MCF 10A (cell line): ENCODE data around the gene CTPS2. TPM values are rescaled to one million over a fixed set of nuclear protein-coding genes. Genes with fewer than 3 reads are reported as not detected.
"Not testable (repeated sequence)": the region's sequence is repeated elsewhere in the genome, so short reads cannot be mapped to it uniquely, and the experiment has no call there.

Experiments
- BruUV-seq: library from RNA; stranded (reverse); fragments of 400-500 nt; replicated peaks from 2 replicates; lab custom pipeline; 2021; lab: Mats Ljungman, UMichigan
- CTCF ChIA-PET: fragments of 300-600 bp; sonication (Branson Sonifier 250); formaldehyde crosslinking; extraction: SDS; loops from one replicate; lab custom pipeline; 2021; ENCODE audit warnings: antibody characterized with exemption, inconsistent platforms; lab: Yijun Ruan, JAX
- POLR2A ChIA-PET: fragments of 300-600, 350-650 bp; sonication (Branson Sonifier 250); formaldehyde crosslinking; extraction: SDS; loops from one replicate; lab custom pipeline; 2020; ENCODE audit warnings: antibody characterized with exemption, inconsistent platforms; lab: Yijun Ruan, JAX
- DNase-seq: peaks from one replicate; pipeline ENCODE4 v3.0.0-alpha.2; 2018; ENCODE audit not compliant: unreplicated experiment
- H3K27ac Mint-ChIP-seq: one replicate; pipeline ENCODE4 v1.8.0; 2022; ENCODE audit warnings: mild to moderate bottlenecking, low read depth, mixed read lengths; ENCODE audit not compliant: unreplicated experiment
- H3K27me3 Mint-ChIP-seq: one replicate; pipeline ENCODE4 v1.8.0; 2022; ENCODE audit warnings: mixed read lengths; ENCODE audit not compliant: insufficient read depth, unreplicated experiment
- H3K36me3 Mint-ChIP-seq: one replicate; pipeline ENCODE4 v1.8.0; 2022; ENCODE audit warnings: mild to moderate bottlenecking, moderate library complexity, mixed read lengths; ENCODE audit not compliant: insufficient read depth, unreplicated experiment
- H3K4me1 Mint-ChIP-seq: one replicate; pipeline ENCODE4 v1.8.0; 2022; ENCODE audit warnings: mixed read lengths; ENCODE audit not compliant: insufficient read depth, unreplicated experiment
- H3K4me3 Mint-ChIP-seq: one replicate; pipeline ENCODE4 v1.8.0; 2022; ENCODE audit warnings: mild to moderate bottlenecking, moderate library complexity, mixed read lengths; ENCODE audit not compliant: unreplicated experiment
- H3K9me3 Mint-ChIP-seq: one replicate; pipeline ENCODE4 v1.8.0; 2022; ENCODE audit warnings: mixed read lengths; ENCODE audit not compliant: unreplicated experiment
- CTCF ChIP-seq: fragments of 200-600 bp; IDR thresholded peaks from one replicate; pipeline ENCODE4 v1.8.0; 2022; ENCODE audit warnings: antibody characterized with exemption, mild to moderate bottlenecking; ENCODE audit not compliant: unreplicated experiment
- intact Hi-C: fragments of 100-400 bp; cut with micrococcal nuclease; formaldehyde crosslinking; loops from 2 replicates; pipeline ENCODE4 v1.14.1; 2022
- total RNA-seq: library from RNA; stranded (reverse); gene quantifications from 2 replicates; pipeline ENCODE4 v1.2.3, GENCODE V29; 2022

Gene CTPS2
- total RNA-seq, 1 experiment from 2014 or later: 5.3 TPM

GRCh38 chrX:16619024-16619423 is 93.4 kb downstream of the CTPS2 start:
- peaks cover 57% of the 10 kb centered on the region for H3K27me3 Mint-ChIP-seq
- H3K27ac Mint-ChIP-seq: no peak overlapping the region
- ChIA-PET CTCF (interaction anchor here (0.8 to 2.0 kb wide), 2 partner anchors 44 to 182 kb away, joined by 5 to 8 read pairs; no protein-coding TSS in a partner anchor), POLR2A (no interaction called here)
- H3K9me3 Mint-ChIP-seq: no peaks in the 10 kb centered on the region
- H3K4me1 Mint-ChIP-seq: no peaks in the 10 kb centered on the region
- DNase-seq: no peak
- intact Hi-C loops: no loop called here
- peaks cover 3% of the 10 kb centered on the region for H3K36me3 Mint-ChIP-seq
- no peak for TF ChIP-seq CTCF
- H3K4me3 Mint-ChIP-seq: no peak overlapping the region
- no TSS peak for BruUV-seq

- no peak for DNase-seq
- ChIA-PET POLR2A (no interaction called here), CTCF (interaction anchor here (0.8 to 2.0 kb wide), 2 partner anchors 44 to 181 kb away, joined by 5 to 8 read pairs; no protein-coding TSS in a partner anchor)
- peaks cover 59% of the 10 kb centered on the region for H3K27me3 Mint-ChIP-seq
- no peak overlapping the region for H3K4me3 Mint-ChIP-seq
- no peaks in the 10 kb centered on the region for H3K9me3 Mint-ChIP-seq
- H3K36me3 Mint-ChIP-seq: peaks cover 9% of the 10 kb centered on the region
- H3K4me1 Mint-ChIP-seq: no peaks in the 10 kb centered on the region
- intact Hi-C loops: no loop called here
- TF ChIP-seq CTCF: no peak
- BruUV-seq: no TSS peak
- no peak overlapping the region for H3K27ac Mint-ChIP-seq
Measured at GRCh38 chrX:16618422-16618821, 94.0 kb downstream of the CTPS2 start.

- no peak overlapping the region for H3K27ac Mint-ChIP-seq
- TF ChIP-seq CTCF: no peak
- H3K36me3 Mint-ChIP-seq: peaks cover 18% of the 10 kb centered on the region
- ChIA-PET POLR2A (no interaction called here), CTCF (interaction anchor here (2.0 kb wide), 1 partner anchor 180 kb away, joined by 8 read pairs; no protein-coding TSS in a partner anchor)
- H3K4me3 Mint-ChIP-seq: no peak overlapping the region
- H3K27me3 Mint-ChIP-seq: peaks cover 59% of the 10 kb centered on the region
- no peaks in the 10 kb centered on the region for H3K4me1 Mint-ChIP-seq
- no peaks in the 10 kb centered on the region for H3K9me3 Mint-ChIP-seq
- DNase-seq: no peak
- no TSS peak for BruUV-seq
- intact Hi-C loops: no loop called here
Measured at GRCh38 chrX:16617382-16617781, 95.1 kb downstream of the CTPS2 start.

- TF ChIP-seq CTCF: no peak
- peaks cover 18% of the 10 kb centered on the region for H3K36me3 Mint-ChIP-seq
- intact Hi-C loops: no loop called here
- DNase-seq: no peak
- no peak overlapping the region for H3K4me3 Mint-ChIP-seq
- no TSS peak for BruUV-seq
- H3K4me1 Mint-ChIP-seq: no peaks in the 10 kb centered on the region
- H3K9me3 Mint-ChIP-seq: no peaks in the 10 kb centered on the region
- CTCF ChIA-PET: interaction anchor here (1.3 kb wide), 1 partner anchor 168 kb away, joined by 4 read pairs; no protein-coding TSS in a partner anchor
- no peak overlapping the region for H3K27ac Mint-ChIP-seq
- POLR2A ChIA-PET: no interaction called here
- H3K27me3 Mint-ChIP-seq: peaks cover 30% of the 10 kb centered on the region
Measured at GRCh38 chrX:16612257-16612897, 100.1 kb downstream of the CTPS2 start.

GRCh38 chrX:16610654-16611053 is 101.8 kb downstream of the CTPS2 start:
- peaks cover 25% of the 10 kb centered on the region for H3K27me3 Mint-ChIP-seq
- H3K9me3 Mint-ChIP-seq, H3K4me3 Mint-ChIP-seq, H3K4me1 Mint-ChIP-seq, H3K27ac Mint-ChIP-seq, DNase-seq, CTCF ChIA-PET, POLR2A ChIA-PET, intact Hi-C loops, BruUV-seq: not testable (repeated sequence)
- peaks cover 18% of the 10 kb centered on the region for H3K36me3 Mint-ChIP-seq
